H1 (cell line): Measurements from ENCODE around the gene ZBP1. TPM values are rescaled to one million over a fixed set of nuclear protein-coding genes. Genes with fewer than 3 reads are reported as not detected.

Experiments
- SP2 ChIP-seq: IDR thresholded peaks from 2 replicates; pipeline ENCODE4 v1.6.1; 2012; ENCODE audit warnings: mild to moderate bottlenecking, low read length, inconsistent platforms
- polyA plus RNA-seq, 7 experiments: library from polyadenylated mRNA; depleted of rRNA in 3 of 7; stranded (reverse) in 5 of 7; unstranded in 2 of 7; fragments of >200 nt in 5 of 7; fragments of 200-250 nt in 2 of 7; gene quantifications; 1 replicate in 5 of 7; 2 replicates in 1 of 7; 4 replicates in 1 of 7; pipeline versions ENCODE4 v1.2.1 to v1.2.3, GENCODE V29; 2011 to 2013; ENCODE audit warnings: missing spikeins in 2 of 7, mixed read lengths in 2 of 7
- total RNA-seq: library from RNA; stranded (reverse); fragmentation: NEBNext Ultra II Directional; extraction: Animal tissue kit (Norgen Biotek cat#: 25700); gene quantifications from 2 replicates; pipeline ENCODE4 v1.2.1, GENCODE V29; 2021

ZBP1 gene
- total and polyA plus RNA-seq, 2 of the 8 experiments (the other 6 are each of a cell fraction or from before 2014, with no cell fraction given): not detected

DNA sequence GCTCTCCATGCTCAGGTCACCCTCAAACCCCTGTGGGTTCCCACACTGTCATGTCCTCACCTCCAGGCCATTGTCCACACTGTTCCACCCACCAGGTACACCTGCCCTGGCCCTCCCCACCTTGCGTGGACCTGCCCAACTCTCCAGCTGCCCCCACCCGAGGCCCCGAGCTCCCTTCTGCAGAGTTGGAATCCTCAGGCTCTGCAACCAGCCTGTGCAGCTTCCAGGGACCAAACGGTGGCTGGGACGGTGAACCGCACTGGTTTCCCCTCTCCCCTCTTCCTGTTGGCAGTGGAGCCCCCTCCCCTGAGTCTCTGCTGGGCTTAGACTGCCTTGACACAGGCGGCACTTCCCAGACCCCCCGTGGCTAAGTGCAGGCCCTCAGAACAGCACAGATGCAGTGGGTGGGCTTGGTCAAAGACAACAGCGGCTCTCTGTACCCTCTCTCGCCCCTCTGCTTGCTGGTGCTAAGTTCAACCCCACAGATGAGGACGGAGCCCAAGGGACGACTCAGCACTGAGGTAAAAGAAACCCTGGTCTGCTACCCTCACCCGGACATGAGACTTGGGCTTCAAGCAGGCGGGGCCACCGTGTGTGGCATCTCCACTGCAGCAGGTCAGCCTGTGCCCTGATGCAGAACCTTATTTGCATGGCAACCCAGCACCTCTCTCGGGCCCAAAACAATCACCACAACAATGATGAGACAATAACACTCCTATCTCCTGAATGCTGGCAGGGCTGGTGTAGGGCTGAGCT, 11.0 kb downstream of the ZBP1 start (continued):
- TF ChIP-seq SP2: no peak
